T follicular helper cell (primary cell): ENCODE measurements around the gene ITIH6.

Source experiments
- DNase-seq: peaks from one replicate; pipeline ENCODE4 v3.0.0-alpha.2; 2020; ENCODE audit warnings: low read depth

ITIH6 gene

GRCh38 chrX:54711735-54712134 is 86.3 kb downstream of the ITIH6 start:
- DNase-seq = no peak

GRCh38 chrX:54710920-54711319 is 87.1 kb downstream of the ITIH6 start:
- no peak for DNase-seq

DNA sequence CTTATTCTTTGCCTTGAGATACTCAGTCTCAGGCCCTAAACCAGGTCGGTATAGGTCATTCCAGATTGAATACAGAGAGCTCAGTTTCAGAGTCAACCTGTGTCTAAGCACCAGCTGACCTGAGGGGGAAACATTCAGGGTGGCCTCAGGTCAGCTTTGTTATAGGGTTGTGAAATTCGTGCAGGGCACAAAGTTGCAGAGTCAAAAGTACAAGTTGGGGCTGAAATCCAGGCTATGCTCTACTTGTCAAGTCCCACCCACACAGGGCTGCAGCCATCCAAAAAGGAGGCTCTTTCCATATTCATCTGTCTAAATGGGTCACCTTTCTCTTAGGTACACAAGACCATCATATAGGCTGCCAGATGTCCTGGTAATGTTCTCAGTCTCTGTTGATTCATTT is 89.7 kb downstream of the ITIH6 start:
- DNase-seq = no peak
